NCI-H748 treated with DMSO at 0.1 percent for 48 hours (cell line): ENCODE data around the gene KRTAP10-2.
"Not testable (repeated sequence)": the region's sequence is repeated elsewhere in the genome, so short reads cannot be mapped to it uniquely, and the experiment has no call there.

ENCODE experiments used
- DNase-seq: peaks from one replicate; lab custom pipeline; 2025; lab: John Stamatoyannopoulos, UW

KRTAP10-2 gene

GRCh38 chr21:44551340-44551961 lies at the start of gene KRTAP10-2:
KRTAP10-2 (minus strand) TSS chr21:44551505; CDS start chr21:44551458, 47 bp downstream.
- no peak for DNase-seq

- DNase-seq = not testable (repeated sequence)
These were observed 49.8 kb upstream of the KRTAP10-2 start for GRCh38 chr21:44601091-44601490.

GRCh38 chr21:44600118-44600978 lies 49.0 kb upstream of the KRTAP10-2 start, which contains the start of gene KRTAP10-7:
KRTAP10-7 (plus strand) TSS chr21:44600597; CDS start chr21:44600622, 25 bp downstream.
- DNase-seq = not testable (repeated sequence)

GRCh38 chr21:44599264-44600029 lies 48.1 kb upstream of the KRTAP10-2 start:
- no peak for DNase-seq

GRCh38 chr21:44598061-44598460 lies 46.8 kb upstream of the KRTAP10-2 start:
- no peak for DNase-seq

GRCh38 chr21:44596068-44596725 lies 44.9 kb upstream of the KRTAP10-2 start:
- DNase-seq = no peak

- no peak for DNase-seq
These were observed 44.2 kb upstream of the KRTAP10-2 start for GRCh38 chr21:44595524-44595923.

- no peak for DNase-seq
These were observed 43.2 kb upstream of the KRTAP10-2 start for GRCh38 chr21:44594406-44594916.

- DNase-seq = no peak
These were observed 42.5 kb upstream of the KRTAP10-2 start for GRCh38 chr21:44593598-44594405.

GRCh38 chr21:44592446-44593311 lies 41.4 kb upstream of the KRTAP10-2 start, which contains the start of gene KRTAP10-6:
KRTAP10-6 (minus strand) TSS chr21:44592505; CDS start chr21:44592484, 21 bp downstream.
- no peak for DNase-seq

- not testable (repeated sequence) for DNase-seq
These were observed 40.5 kb upstream of the KRTAP10-2 start for GRCh38 chr21:44591801-44592130.

GRCh38 chr21:44590897-44591800 lies 39.8 kb upstream of the KRTAP10-2 start:
- not testable (repeated sequence) for DNase-seq

- DNase-seq = no peak
These were observed 39.0 kb upstream of the KRTAP10-2 start for GRCh38 chr21:44590311-44590721.

- DNase-seq = no peak
These were observed 38.4 kb upstream of the KRTAP10-2 start for GRCh38 chr21:44589586-44590305.

- no peak for DNase-seq
These were observed 37.8 kb upstream of the KRTAP10-2 start for GRCh38 chr21:44589094-44589493.

GRCh38 chr21:44585892-44586291 lies 34.6 kb upstream of the KRTAP10-2 start:
- DNase-seq = no peak

GRCh38 chr21:44583800-44584147 lies 32.5 kb upstream of the KRTAP10-2 start:
- no peak for DNase-seq
